ENCODE data around the gene LECT2.

The LECT2 gene

GRCh38 chr5:135954899-135955298 lies at the start of gene LECT2:
LECT2 (minus strand) TSS chr5:135954983; CDS start chr5:135954833, 150 bp downstream.
- no peak within 1 kb of the TSS for H3K27ac ChIP-seq (ENCODE audit: low read depth, low read length)
- no peak within 1 kb of the TSS for H3K4me3 ChIP-seq (ENCODE audit: low read depth, low read length)
- no peaks in the 10 kb centered on the region for H3K27me3 ChIP-seq (ENCODE audit: control insufficient read depth, insufficient read depth, low read length)
- no peaks in the 10 kb centered on the region for H3K9me3 ChIP-seq (ENCODE audit: control insufficient read depth, insufficient read depth, low read length)
- no peak within 1 kb of the TSS for H3K9ac ChIP-seq (ENCODE audit: low read depth, low read length)
- H3K4me1 ChIP-seq (ENCODE audit: control insufficient read depth, insufficient read depth, low read length), result no peaks in the 10 kb centered on the region
- H3K36me3 ChIP-seq (ENCODE audit: control insufficient read depth, insufficient read depth, low read length), result no peaks in the 10 kb centered on the region

- Histone ChIP-seq H3K27ac (ENCODE audit: low read depth, low read length) (no peak overlapping the region), H3K27me3 (ENCODE audit: control insufficient read depth, insufficient read depth, low read length) (no peaks in the 10 kb centered on the region), H3K9me3 (ENCODE audit: control insufficient read depth, insufficient read depth, low read length) (no peaks in the 10 kb centered on the region), H3K4me3 (ENCODE audit: low read depth, low read length) (no peak overlapping the region), H3K9ac (ENCODE audit: low read depth, low read length) (no peak overlapping the region), H3K4me1 (ENCODE audit: control insufficient read depth, insufficient read depth, low read length) (no peaks in the 10 kb centered on the region), H3K36me3 (ENCODE audit: control insufficient read depth, insufficient read depth, low read length) (no peaks in the 10 kb centered on the region)
Observed at GRCh38 chr5:136004436-136004835, 49.7 kb upstream of the LECT2 start.

- no peaks in the 10 kb centered on the region for H3K27me3 ChIP-seq (ENCODE audit: control insufficient read depth, insufficient read depth, low read length)
- H3K4me1 ChIP-seq (ENCODE audit: control insufficient read depth, insufficient read depth, low read length), result no peaks in the 10 kb centered on the region
- H3K9ac ChIP-seq (ENCODE audit: low read depth, low read length), result no peak overlapping the region
- no peak overlapping the region for H3K4me3 ChIP-seq (ENCODE audit: low read depth, low read length)
- no peaks in the 10 kb centered on the region for H3K9me3 ChIP-seq (ENCODE audit: control insufficient read depth, insufficient read depth, low read length)
- H3K36me3 ChIP-seq (ENCODE audit: control insufficient read depth, insufficient read depth, low read length), result no peaks in the 10 kb centered on the region
- H3K27ac ChIP-seq (ENCODE audit: low read depth, low read length), result no peak overlapping the region
Observed at GRCh38 chr5:136001466-136001981, 46.7 kb upstream of the LECT2 start.

- Histone ChIP-seq H3K27me3 (ENCODE audit: control insufficient read depth, insufficient read depth, low read length) (no peaks in the 10 kb centered on the region), H3K9ac (ENCODE audit: low read depth, low read length) (no peak overlapping the region), H3K36me3 (ENCODE audit: control insufficient read depth, insufficient read depth, low read length) (no peaks in the 10 kb centered on the region), H3K27ac (ENCODE audit: low read depth, low read length) (no peak overlapping the region), H3K9me3 (ENCODE audit: control insufficient read depth, insufficient read depth, low read length) (no peaks in the 10 kb centered on the region), H3K4me1 (ENCODE audit: control insufficient read depth, insufficient read depth, low read length) (no peaks in the 10 kb centered on the region), H3K4me3 (ENCODE audit: low read depth, low read length) (no peak overlapping the region)
Observed at GRCh38 chr5:136000932-136001331, 46.1 kb upstream of the LECT2 start.

- no peaks in the 10 kb centered on the region for H3K27me3 ChIP-seq (ENCODE audit: control insufficient read depth, insufficient read depth, low read length)
- no peak overlapping the region for H3K4me3 ChIP-seq (ENCODE audit: low read depth, low read length)
- H3K36me3 ChIP-seq (ENCODE audit: control insufficient read depth, insufficient read depth, low read length), result no peaks in the 10 kb centered on the region
- H3K9me3 ChIP-seq (ENCODE audit: control insufficient read depth, insufficient read depth, low read length), result no peaks in the 10 kb centered on the region
- no peak overlapping the region for H3K27ac ChIP-seq (ENCODE audit: low read depth, low read length)
- H3K9ac ChIP-seq (ENCODE audit: low read depth, low read length), result no peak overlapping the region
- H3K4me1 ChIP-seq (ENCODE audit: control insufficient read depth, insufficient read depth, low read length), result no peaks in the 10 kb centered on the region
Observed at GRCh38 chr5:136000147-136000546, 45.4 kb upstream of the LECT2 start.

- H3K9ac ChIP-seq (ENCODE audit: low read depth, low read length), result no peak overlapping the region
- no peak overlapping the region for H3K4me3 ChIP-seq (ENCODE audit: low read depth, low read length)
- no peaks in the 10 kb centered on the region for H3K36me3 ChIP-seq (ENCODE audit: control insufficient read depth, insufficient read depth, low read length)
- no peaks in the 10 kb centered on the region for H3K27me3 ChIP-seq (ENCODE audit: control insufficient read depth, insufficient read depth, low read length)
- H3K9me3 ChIP-seq (ENCODE audit: control insufficient read depth, insufficient read depth, low read length), result no peaks in the 10 kb centered on the region
- H3K27ac ChIP-seq (ENCODE audit: low read depth, low read length), result no peak overlapping the region
- H3K4me1 ChIP-seq (ENCODE audit: control insufficient read depth, insufficient read depth, low read length), result no peaks in the 10 kb centered on the region
Observed at GRCh38 chr5:135999406-136000139, 44.8 kb upstream of the LECT2 start.

- no peak overlapping the region for H3K9ac ChIP-seq (ENCODE audit: low read depth, low read length)
Observed at GRCh38 chr5:135998889-135999288, 44.1 kb upstream of the LECT2 start.

GRCh38 chr5:135997673-135998335 lies 43.0 kb upstream of the LECT2 start:
- Histone ChIP-seq H3K4me3 (ENCODE audit: low read depth, low read length) (no peak overlapping the region), H3K36me3 (ENCODE audit: control insufficient read depth, insufficient read depth, low read length) (no peaks in the 10 kb centered on the region)

More at GRCh38 chr5:135998889-135999288, 44.1 kb upstream of the LECT2 start:
- no peak overlapping the region for H3K4me3 ChIP-seq (ENCODE audit: low read depth, low read length)
- no peaks in the 10 kb centered on the region for H3K36me3 ChIP-seq (ENCODE audit: control insufficient read depth, insufficient read depth, low read length)
- no peak overlapping the region for H3K27ac ChIP-seq (ENCODE audit: low read depth, low read length)
- no peaks in the 10 kb centered on the region for H3K9me3 ChIP-seq (ENCODE audit: control insufficient read depth, insufficient read depth, low read length)
- H3K27me3 ChIP-seq (ENCODE audit: control insufficient read depth, insufficient read depth, low read length), result no peaks in the 10 kb centered on the region
- H3K4me1 ChIP-seq (ENCODE audit: control insufficient read depth, insufficient read depth, low read length), result no peaks in the 10 kb centered on the region

GRCh38 chr5:135996611-135997010 lies 41.8 kb upstream of the LECT2 start:
- H3K9ac ChIP-seq (ENCODE audit: low read depth, low read length), result no peak overlapping the region
- no peaks in the 10 kb centered on the region for H3K9me3 ChIP-seq (ENCODE audit: control insufficient read depth, insufficient read depth, low read length)
- no peak overlapping the region for H3K27ac ChIP-seq (ENCODE audit: low read depth, low read length)
- H3K4me3 ChIP-seq (ENCODE audit: low read depth, low read length), result no peak overlapping the region
- no peaks in the 10 kb centered on the region for H3K27me3 ChIP-seq (ENCODE audit: control insufficient read depth, insufficient read depth, low read length)
- no peaks in the 10 kb centered on the region for H3K36me3 ChIP-seq (ENCODE audit: control insufficient read depth, insufficient read depth, low read length)
- H3K4me1 ChIP-seq (ENCODE audit: control insufficient read depth, insufficient read depth, low read length), result no peaks in the 10 kb centered on the region

More at GRCh38 chr5:135997673-135998335, 43.0 kb upstream of the LECT2 start:
- no peaks in the 10 kb centered on the region for H3K9me3 ChIP-seq (ENCODE audit: control insufficient read depth, insufficient read depth, low read length)
- no peaks in the 10 kb centered on the region for H3K4me1 ChIP-seq (ENCODE audit: control insufficient read depth, insufficient read depth, low read length)
- no peak overlapping the region for H3K27ac ChIP-seq (ENCODE audit: low read depth, low read length)
- H3K9ac ChIP-seq (ENCODE audit: low read depth, low read length), result no peak overlapping the region
- H3K27me3 ChIP-seq (ENCODE audit: control insufficient read depth, insufficient read depth, low read length), result no peaks in the 10 kb centered on the region

- Histone ChIP-seq H3K9me3 (ENCODE audit: control insufficient read depth, insufficient read depth, low read length) (no peaks in the 10 kb centered on the region), H3K4me3 (ENCODE audit: low read depth, low read length) (no peak overlapping the region), H3K36me3 (ENCODE audit: control insufficient read depth, insufficient read depth, low read length) (no peaks in the 10 kb centered on the region), H3K27ac (ENCODE audit: low read depth, low read length) (no peak overlapping the region), H3K27me3 (ENCODE audit: control insufficient read depth, insufficient read depth, low read length) (no peaks in the 10 kb centered on the region), H3K9ac (ENCODE audit: low read depth, low read length) (no peak overlapping the region), H3K4me1 (ENCODE audit: control insufficient read depth, insufficient read depth, low read length) (no peaks in the 10 kb centered on the region)
Observed at GRCh38 chr5:135995976-135996375, 41.2 kb upstream of the LECT2 start.
